Activated naive CD4-positive, alpha-beta T cell (primary cell): ENCODE measurements around the gene GRM2.

Experiments
- DNase-seq, 4 experiments: peaks; one replicate each; lab custom pipeline; 2025; lab: John Stamatoyannopoulos, UW

GRM2 gene

GRCh38 chr3:51680196-51680595, 26.7 kb upstream of the GRM2 start:
- DNase-seq = no peak

GRCh38 chr3:51680663-51681230, 26.1 kb upstream of the GRM2 start:
- no peak for DNase-seq

- DNase-seq = peak in 2 of 4 experiments; percentile 13 to 15
Observed at GRCh38 chr3:51681453-51681852, 25.4 kb upstream of the GRM2 start.

- peak; percentile 12 to 36 (median 22) for DNase-seq
Observed at GRCh38 chr3:51682079-51682478, 24.8 kb upstream of the GRM2 start.

GRCh38 chr3:51682526-51682925, 24.3 kb upstream of the GRM2 start:
- no peak for DNase-seq

- no peak for DNase-seq
Observed at GRCh38 chr3:51683566-51683965, 23.3 kb upstream of the GRM2 start.

- no peak for DNase-seq
Observed at GRCh38 chr3:51684971-51685751, 21.7 kb upstream of the GRM2 start.

GRCh38 chr3:51686056-51686455, 20.8 kb upstream of the GRM2 start:
- DNase-seq = no peak

GRCh38 chr3:51686512-51687215, 20.2 kb upstream of the GRM2 start:
- peak in 3 of 4 experiments; percentile 20 to 65 (median 64) for DNase-seq

- DNase-seq = no peak
Observed at GRCh38 chr3:51687431-51688205, 19.2 kb upstream of the GRM2 start.

- no peak for DNase-seq
Observed at GRCh38 chr3:51688206-51688600, 18.7 kb upstream of the GRM2 start.

GRCh38 chr3:51691021-51691420, 15.8 kb upstream of the GRM2 start:
- DNase-seq = no peak

- no peak for DNase-seq
Observed at GRCh38 chr3:51691949-51692348, 14.9 kb upstream of the GRM2 start.

GRCh38 chr3:51692980-51693395, 13.9 kb upstream of the GRM2 start:
- no peak for DNase-seq

- no peak for DNase-seq
Observed at GRCh38 chr3:51696954-51697353, 9.9 kb upstream of the GRM2 start.

- no peak for DNase-seq
Observed at GRCh38 chr3:51698209-51698608, 8.7 kb upstream of the GRM2 start.

GRCh38 chr3:51700403-51700802, 6.5 kb upstream of the GRM2 start:
- DNase-seq = no peak

- DNase-seq = no peak
Observed at GRCh38 chr3:51702156-51702555, 4.7 kb upstream of the GRM2 start.

- DNase-seq = no peak
Observed at GRCh38 chr3:51703068-51703760, 3.7 kb upstream of the GRM2 start.

- DNase-seq = no peak
Observed at GRCh38 chr3:51703761-51704510, 2.9 kb upstream of the GRM2 start.

GRCh38 chr3:51704511-51704950, 2.3 kb upstream of the GRM2 start:
- DNase-seq = no peak
